ENCODE results near the gene ASIC2.

ASIC2 gene

DNA sequence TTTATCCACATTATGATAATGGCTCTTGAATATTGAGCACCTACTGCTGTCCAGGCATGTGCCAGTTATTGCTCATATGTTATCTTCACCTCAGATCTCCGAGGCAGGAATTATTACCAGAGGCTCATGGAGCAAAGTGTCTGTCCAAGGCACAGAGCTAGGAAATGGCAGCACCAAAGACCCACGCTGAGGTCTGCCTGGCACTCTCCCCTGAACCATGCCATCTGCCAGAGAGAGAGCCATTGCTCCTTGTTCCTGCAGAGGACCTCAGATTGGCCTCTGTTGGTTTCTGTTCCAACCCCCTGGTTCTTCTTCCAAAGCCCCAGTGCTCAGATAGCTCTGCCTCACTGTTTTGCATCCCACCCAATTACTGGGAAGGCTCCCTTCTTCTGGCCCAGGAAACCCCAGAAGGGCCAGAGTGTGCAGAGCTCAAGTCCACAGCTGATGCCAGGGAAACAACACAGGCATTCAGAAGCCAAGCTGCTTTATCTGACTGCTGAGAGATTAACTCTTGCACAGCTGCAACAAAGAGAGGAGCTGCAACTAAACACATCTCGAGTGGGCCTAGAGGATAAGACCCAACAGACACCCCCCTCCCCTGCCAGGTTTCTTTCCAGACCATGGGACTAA lies 5.9 kb downstream of the ASIC2 start:
- DNase-seq (ENCODE audit: low read depth in 2 of 2), result no peak

GRCh38 chr17:33285413-33285812 lies 7.7 kb downstream of the ASIC2 start:
- DNase-seq (ENCODE audit: low read depth in 2 of 2), result no peak

GRCh38 chr17:33284022-33284421 lies 9.1 kb downstream of the ASIC2 start:
- no peak for DNase-seq (ENCODE audit: low read depth in 2 of 2)

DNA sequence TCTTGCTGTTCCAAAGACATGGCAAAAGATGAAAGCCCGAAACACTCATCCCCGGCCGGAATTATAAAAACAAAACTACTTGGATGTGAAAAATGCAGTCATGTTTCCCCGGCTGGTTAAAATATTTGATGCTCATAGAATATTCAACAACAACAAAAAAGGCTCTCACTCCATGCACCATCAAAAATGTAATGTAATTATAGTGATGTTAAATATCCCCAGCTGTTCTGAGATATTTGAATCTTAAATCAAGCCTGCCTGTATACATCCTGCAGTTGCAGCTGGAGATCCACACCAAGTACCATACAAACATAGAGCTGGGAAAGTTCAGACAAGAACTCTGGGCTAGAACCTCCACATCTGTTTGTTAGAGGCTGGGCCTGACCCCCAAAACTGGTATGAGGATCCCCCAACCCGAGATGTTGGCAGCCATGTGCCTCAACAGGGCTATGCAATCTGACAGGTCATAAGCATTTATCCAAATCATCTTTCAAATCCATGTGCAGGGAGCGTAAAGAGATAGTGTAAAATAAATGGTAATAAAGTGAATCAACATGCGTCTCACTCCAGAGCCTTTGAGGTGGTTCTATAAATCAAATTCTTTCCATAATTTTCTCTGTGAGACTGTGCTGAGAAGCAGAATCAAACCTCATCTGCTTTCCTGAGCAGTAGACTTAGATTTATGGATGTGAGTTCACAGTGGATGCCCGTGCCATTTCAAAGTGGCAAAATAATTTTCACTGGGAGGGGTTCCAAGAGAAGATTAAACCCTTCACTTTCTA lies 12.7 kb downstream of the ASIC2 start:
- no peak for DNase-seq (ENCODE audit: low read depth in 2 of 2)

GRCh38 chr17:33277436-33278100 lies 15.5 kb downstream of the ASIC2 start:
- no peak for DNase-seq (ENCODE audit: low read depth in 2 of 2)

DNA sequence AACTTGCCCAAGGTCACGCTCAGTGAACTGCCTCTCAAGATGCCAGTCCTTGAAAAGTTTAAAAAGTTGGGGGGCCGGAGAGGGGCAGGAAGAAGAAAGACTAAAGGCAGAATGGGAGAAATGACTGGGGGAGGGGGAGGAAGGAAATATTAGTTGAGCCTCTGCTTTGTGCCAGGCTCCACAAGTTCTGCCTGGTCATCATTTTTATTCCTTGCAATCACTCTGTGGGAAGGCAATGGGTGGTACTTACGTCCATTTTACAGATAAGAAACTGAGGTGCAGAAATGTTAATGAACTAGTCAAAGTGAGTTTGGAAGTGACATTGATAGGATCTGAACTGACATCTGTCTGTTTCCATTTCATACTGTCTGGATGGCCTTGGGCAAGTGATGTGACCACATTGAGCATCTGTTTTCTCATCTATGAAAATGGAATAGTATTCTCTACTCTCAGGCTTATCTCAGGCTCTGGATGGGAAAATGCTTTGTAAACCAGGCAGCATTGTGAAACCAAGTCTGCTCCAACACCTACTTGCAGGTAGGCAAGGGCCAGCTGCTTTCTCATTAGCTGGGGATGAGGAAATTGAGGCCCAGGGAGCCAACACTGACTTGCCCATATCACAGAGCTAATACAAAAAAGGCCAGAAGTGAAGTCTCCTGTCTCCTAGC lies 19.2 kb downstream of the ASIC2 start:
- DNase-seq (ENCODE audit: low read depth in 2 of 2), result no peak

DNA sequence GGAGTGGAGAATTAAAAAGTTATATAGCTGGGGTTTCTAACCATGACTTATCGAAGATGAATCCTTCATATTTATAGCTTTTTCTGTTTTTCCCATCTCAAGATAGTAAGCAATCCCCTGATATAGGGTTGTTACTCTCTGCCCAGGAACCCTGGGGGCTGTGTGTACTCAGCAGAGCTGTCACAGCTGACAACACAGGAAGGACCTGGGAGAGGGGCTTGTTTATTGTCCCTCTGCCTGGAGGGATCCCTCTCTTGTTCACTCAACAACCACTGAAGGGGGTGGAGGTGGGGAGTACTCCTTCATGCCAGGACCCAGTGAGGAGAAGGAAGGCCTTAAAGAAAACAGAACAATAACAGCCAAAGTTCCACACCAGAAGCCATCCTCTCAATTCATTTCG lies 19.8 kb downstream of the ASIC2 start:
- no peak for DNase-seq (ENCODE audit: low read depth in 2 of 2)

DNA sequence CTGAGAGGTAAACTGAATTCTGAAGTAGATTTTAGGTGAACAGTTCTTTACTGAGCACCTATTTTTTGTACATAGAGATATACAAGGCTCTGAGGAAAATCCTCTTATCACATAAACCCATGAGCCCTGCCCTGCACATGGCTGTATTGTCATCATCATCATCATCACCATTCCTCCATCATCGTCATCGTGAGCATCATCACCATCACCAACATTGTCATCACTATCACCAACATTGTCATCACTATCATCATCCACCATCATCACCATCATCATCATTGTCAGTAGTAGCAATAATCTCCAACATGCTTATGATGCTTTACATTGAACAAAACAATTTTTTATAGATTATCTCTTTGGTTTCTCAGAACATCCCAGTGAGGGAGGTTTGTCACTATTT lies 20.7 kb downstream of the ASIC2 start:
- no peak for DNase-seq (ENCODE audit: low read depth in 2 of 2)

DNA sequence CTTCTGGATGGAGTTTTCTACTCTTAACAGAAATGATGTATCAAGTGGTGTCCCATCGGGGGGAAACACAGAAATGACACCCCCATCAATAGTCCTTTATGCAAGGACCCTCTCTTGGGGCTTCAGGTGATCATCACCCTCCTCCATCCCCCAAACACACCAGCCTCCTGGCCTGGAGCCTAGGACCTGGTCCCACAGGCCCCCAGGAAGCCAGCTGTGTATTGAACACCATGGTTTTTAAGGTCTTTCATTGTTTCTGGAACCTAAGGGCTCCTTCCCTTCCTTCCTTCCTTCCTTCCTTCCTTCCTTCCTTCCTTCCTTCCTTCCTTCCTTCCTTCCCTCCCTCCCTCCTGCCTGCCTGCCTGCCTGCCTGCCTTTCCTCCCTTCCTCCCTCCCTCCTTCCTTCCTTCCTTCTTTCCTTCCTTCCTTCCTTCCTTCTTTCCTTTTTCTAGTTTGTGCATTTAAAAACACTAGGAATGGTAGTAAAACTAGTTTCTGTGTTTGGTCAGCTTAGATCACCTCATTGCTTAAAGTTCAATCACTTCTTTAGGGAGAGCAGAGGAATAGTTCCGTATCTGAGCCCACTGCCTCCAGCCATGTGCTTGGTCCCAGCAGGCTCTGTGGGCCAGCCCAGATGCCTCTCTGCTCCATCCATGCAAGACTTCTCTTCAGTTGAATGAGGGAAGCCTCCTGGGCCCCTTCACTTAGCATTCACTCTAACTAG lies 23.6 kb downstream of the ASIC2 start:
- DNase-seq (ENCODE audit: low read depth in 2 of 2), result no peak

DNA sequence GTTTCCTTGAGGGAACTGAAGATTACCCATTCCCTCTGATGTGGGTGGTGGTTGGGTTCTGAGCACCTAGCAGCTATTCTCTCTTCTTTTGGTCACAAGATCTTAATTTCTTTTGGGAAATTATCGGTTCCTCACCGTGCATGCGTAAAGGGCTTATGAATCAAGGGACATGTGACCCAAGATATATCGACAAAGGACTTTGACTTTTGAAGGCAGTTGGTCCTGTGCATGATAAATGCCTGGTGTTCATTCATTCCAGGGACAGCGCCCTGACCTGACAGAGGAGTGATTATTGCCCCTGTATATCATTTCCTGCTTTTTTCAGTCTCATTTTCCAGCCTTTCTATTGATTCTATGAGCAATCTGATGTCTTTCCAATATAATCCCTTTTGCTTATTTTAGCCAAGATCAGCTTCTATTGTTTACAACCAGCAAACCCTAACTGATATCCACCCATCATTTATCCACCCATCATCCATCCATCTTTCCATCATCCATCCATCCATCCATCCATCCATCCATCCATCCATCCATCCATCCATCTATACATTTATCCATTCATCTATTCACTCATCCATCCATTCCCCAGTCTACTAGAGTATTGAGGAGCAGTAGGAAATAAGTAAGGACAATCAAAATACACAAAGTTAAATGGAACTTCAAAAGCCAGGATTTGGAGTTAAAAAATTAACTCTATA lies 25.1 kb downstream of the ASIC2 start:
- DNase-seq (ENCODE audit: low read depth in 2 of 2), result no peak

GRCh38 chr17:33267271-33267790 lies 25.8 kb downstream of the ASIC2 start:
- DNase-seq (ENCODE audit: low read depth in 2 of 2), result no peak

- DNase-seq (ENCODE audit: low read depth in 2 of 2), result no peak
Observed at GRCh38 chr17:33266611-33267010, 26.5 kb downstream of the ASIC2 start.

GRCh38 chr17:33266116-33266515 lies 27.0 kb downstream of the ASIC2 start:
- DNase-seq (ENCODE audit: low read depth in 2 of 2), result no peak

GRCh38 chr17:33263396-33263795 lies 29.7 kb downstream of the ASIC2 start:
- DNase-seq (ENCODE audit: low read depth in 2 of 2), result no peak

- DNase-seq (ENCODE audit: low read depth in 2 of 2), result no peak
Observed at GRCh38 chr17:33262266-33263123, 30.6 kb downstream of the ASIC2 start.

- no peak for DNase-seq (ENCODE audit: low read depth in 2 of 2)
Observed at GRCh38 chr17:33261820-33262219, 31.3 kb downstream of the ASIC2 start.

GRCh38 chr17:33260638-33261037 lies 32.5 kb downstream of the ASIC2 start:
- DNase-seq (ENCODE audit: low read depth in 2 of 2), result no peak

- no peak for DNase-seq (ENCODE audit: low read depth in 2 of 2)
Observed at GRCh38 chr17:33258296-33258695, 34.8 kb downstream of the ASIC2 start.

DNA sequence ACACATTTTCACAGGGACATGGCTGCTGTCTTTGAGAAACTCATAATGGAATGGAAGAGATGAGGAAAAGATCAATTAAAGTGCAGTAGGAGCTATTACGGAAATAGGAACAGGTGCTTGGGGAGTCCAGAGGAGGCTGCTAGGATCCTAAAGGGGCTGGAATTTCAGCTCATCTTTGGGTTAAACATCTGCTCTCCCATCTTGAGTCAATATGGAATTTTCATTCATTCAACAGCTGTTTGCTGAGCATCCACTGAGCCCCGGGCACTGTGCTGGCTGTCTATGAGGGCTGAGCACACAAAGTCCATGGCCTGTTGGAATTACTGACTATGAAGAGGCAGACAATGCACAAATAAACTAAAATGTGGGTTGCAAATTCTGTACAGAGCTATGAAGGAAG lies 47.9 kb downstream of the ASIC2 start:
- no peak for DNase-seq (ENCODE audit: low read depth in 2 of 2)

DNA sequence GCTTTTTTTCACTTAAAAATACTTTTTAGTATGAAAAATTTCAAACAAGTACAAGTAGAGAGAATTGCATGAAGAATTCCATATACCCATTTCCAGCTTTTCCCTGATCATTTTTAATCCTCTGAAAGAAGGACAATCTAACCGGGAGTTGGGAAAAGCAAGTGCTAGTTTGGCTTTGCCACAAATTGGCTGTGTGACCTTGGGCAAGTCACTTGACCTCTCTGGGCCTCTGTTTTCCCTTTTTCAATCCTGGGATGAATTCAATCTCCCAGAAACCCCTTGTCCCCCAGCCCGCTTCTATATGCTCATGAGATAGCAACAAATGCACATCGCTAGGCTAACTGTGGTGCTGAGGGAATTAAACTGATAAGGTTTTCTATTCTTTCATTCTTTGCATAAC lies 49.4 kb downstream of the ASIC2 start:
- DNase-seq (ENCODE audit: low read depth in 2 of 2), result no peak
